AG10803 (cell line): ENCODE measurements around the gene PIP5K1A.

Experiments
- DNase-seq: peaks from one replicate; pipeline ENCODE4 v3.0.0; 2010; ENCODE audit warnings: low read depth
- H3K4me3 ChIP-seq: 2 replicates; pipeline ENCODE4 v1.5.1; 2011; ENCODE audit warnings: mild to moderate bottlenecking, low read length, control low read depth
- TF ChIP-seq, protein P1 (sequence below): conservative IDR thresholded peaks from 2 replicates; pipeline ENCODE4 v1.5.1; 2011; ENCODE audit warnings: mild to moderate bottlenecking, low read length, control low read depth, inconsistent platforms

PIP5K1A gene

DNA sequence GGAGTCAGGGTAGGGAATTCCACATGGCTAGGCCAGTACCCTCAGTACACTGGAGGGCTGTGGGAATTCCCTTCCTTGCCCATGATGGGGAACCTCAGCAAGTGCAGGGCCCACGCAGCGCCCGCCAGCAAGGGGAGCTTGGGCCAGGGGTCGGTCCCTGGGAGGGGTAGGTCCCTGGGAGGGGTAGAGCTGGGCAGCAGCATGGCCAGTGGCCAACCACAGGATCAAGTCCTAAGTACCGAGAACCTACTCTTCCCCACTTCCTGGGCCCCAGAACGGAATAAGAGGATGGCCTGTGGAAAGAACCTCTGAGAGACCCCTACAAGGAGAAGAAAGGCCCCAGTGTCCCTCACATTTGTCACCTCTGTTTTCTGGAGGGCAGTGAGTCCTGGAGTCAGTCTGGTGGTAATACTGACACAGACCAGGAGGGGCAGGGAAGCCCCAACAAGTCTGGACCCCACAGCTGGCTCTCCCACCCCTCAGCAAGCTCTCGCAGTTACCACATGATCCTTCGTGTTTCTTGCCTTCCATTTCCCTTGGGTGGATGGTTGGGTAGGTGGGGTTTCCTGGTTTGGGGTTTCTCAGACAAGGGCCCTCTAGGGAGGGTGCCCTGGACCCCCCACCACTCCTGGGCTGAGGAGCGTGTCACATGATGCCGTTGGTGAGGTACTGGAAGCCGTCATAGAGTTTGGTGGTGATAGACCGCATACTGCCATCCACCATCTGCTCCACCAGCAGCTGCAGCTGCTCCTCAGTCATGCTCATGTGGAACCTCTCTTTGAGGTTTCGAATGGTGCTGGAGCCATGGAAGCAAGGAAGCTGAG is 94.1 kb downstream of the PIP5K1A start:
- DNase-seq, result no peak
- H3K4me3 ChIP-seq, result no peak overlapping the region
- TF ChIP-seq, protein P1, sequence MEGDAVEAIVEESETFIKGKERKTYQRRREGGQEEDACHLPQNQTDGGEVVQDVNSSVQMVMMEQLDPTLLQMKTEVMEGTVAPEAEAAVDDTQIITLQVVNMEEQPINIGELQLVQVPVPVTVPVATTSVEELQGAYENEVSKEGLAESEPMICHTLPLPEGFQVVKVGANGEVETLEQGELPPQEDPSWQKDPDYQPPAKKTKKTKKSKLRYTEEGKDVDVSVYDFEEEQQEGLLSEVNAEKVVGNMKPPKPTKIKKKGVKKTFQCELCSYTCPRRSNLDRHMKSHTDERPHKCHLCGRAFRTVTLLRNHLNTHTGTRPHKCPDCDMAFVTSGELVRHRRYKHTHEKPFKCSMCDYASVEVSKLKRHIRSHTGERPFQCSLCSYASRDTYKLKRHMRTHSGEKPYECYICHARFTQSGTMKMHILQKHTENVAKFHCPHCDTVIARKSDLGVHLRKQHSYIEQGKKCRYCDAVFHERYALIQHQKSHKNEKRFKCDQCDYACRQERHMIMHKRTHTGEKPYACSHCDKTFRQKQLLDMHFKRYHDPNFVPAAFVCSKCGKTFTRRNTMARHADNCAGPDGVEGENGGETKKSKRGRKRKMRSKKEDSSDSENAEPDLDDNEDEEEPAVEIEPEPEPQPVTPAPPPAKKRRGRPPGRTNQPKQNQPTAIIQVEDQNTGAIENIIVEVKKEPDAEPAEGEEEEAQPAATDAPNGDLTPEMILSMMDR, result 0 out of 2 replicates have a peak, but pooled peaks have one; percentile 2

DNA sequence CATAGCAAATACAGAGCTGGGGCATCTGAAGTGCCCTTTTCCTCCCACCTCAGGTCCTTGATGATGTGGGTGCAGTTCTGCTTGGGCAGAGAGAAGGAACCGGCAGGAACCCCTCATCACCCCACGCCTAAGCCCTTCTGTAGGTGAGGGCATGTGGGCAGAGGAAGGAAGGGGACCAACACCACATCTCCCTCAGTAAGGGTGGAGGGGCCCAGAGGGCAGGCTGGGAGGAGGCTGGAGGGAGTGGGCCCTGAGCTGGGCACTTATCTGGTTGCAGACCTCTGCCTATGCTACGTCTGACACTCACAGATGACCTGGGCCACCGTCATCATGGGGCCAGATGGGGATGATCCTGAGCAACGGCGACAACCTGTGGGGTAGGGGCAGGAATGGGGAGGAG is 94.7 kb downstream of the PIP5K1A start:
- no peak overlapping the region for H3K4me3 ChIP-seq
- TF ChIP-seq, protein P1, result no peak
- DNase-seq, result no peak

DNA sequence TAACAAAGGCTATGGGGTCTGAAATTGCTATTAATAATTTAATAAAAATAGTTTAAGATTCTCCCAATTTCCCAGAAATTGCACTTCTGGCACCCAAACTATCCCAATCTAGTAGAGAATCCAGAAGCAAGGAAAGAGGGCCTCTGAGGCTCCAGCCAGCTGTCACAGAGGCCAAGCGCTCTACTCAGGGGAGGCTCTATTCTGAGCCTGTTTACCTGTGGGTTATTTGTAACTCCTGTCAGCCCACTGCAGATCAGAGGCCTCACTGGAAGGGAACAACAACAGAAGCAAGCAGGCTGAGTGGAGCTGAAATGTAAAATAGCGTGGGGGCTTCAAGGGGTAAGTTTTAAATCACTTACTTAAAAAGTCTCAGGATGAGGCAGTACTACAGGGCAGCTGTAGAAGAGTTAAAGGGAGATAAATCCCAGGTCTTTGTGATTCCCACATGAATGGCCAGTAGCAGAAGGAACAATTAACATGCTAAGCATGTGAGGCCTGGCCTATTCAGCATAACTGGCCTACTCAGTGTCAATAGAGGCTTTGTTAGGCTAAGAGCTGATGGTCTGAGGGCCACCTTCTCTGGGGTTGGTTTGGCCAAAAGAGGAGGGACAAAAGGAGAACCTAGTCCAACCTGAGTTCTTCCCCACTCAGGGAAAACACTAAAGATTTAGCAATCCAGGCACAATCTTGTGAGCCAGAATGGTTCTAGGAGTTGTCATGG is 96.5 kb downstream of the PIP5K1A start:
- TF ChIP-seq, protein P1, result no peak
- no peak for DNase-seq
- no peak overlapping the region for H3K4me3 ChIP-seq
